Testis (tissue), 2 donors: ENCODE data around the gene SH3RF2.
"Not testable (repeated sequence)": the region's sequence is repeated elsewhere in the genome, so short reads cannot be mapped to it uniquely, and the experiment has no call there.

ENCODE experiments used
- POLR2A ChIP-seq: fragments of 450-650 bp; IDR thresholded peaks from one replicate; pipeline ENCODE4 v1.6.1; 2017; ENCODE audit warnings: antibody characterized with exemption, mild to moderate bottlenecking, moderate library complexity
- TF ChIP-seq, protein P1 (sequence below), 3 experiments: fragments of 450-650 bp in 2 of 3; fragments of 200-600 bp in 1 of 3; sonication (generic) in 1 of 3; IDR thresholded peaks; one replicate each; pipeline ENCODE4 v1.5.1; 2016 to 2019; ENCODE audit warnings: antibody characterized with exemption in 3 of 3, mild to moderate bottlenecking in 2 of 3, moderate library complexity in 1 of 3

- TF ChIP-seq, protein P1, sequence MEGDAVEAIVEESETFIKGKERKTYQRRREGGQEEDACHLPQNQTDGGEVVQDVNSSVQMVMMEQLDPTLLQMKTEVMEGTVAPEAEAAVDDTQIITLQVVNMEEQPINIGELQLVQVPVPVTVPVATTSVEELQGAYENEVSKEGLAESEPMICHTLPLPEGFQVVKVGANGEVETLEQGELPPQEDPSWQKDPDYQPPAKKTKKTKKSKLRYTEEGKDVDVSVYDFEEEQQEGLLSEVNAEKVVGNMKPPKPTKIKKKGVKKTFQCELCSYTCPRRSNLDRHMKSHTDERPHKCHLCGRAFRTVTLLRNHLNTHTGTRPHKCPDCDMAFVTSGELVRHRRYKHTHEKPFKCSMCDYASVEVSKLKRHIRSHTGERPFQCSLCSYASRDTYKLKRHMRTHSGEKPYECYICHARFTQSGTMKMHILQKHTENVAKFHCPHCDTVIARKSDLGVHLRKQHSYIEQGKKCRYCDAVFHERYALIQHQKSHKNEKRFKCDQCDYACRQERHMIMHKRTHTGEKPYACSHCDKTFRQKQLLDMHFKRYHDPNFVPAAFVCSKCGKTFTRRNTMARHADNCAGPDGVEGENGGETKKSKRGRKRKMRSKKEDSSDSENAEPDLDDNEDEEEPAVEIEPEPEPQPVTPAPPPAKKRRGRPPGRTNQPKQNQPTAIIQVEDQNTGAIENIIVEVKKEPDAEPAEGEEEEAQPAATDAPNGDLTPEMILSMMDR (IDR thresholded peaks at IDR 0.05) = not testable (repeated sequence)
- not testable (repeated sequence) for TF ChIP-seq POLR2A
Measured at GRCh38 chr5:145891378-145891777, 45.0 kb upstream of the SH3RF2 start.
